Stimulated activated CD4-positive, alpha-beta T cell treated with anti-CD3 and anti-CD28 coated beads, Interleukin-1b, Interleukin-23, amount 100 ng/mL, for 4 hours (primary cell): ENCODE results near the gene FAM72A.
"Not testable (repeated sequence)": the region's sequence is repeated elsewhere in the genome, so short reads cannot be mapped to it uniquely, and the experiment has no call there.

ENCODE experiments used
- DNase-seq, 2 donors: peaks; one replicate each; pipeline ENCODE4 v3.0.0-alpha.2; 2020; ENCODE audit warnings: low read depth in 2 of 2

The FAM72A gene

GRCh38 chr1:206215600-206216392 is 13.2 kb upstream of the FAM72A start:
- not testable (repeated sequence) for DNase-seq

GRCh38 chr1:206210802-206211201 is 8.2 kb upstream of the FAM72A start:
- not testable (repeated sequence) for DNase-seq

GRCh38 chr1:206205569-206205968 is 2.9 kb upstream of the FAM72A start:
- not testable (repeated sequence) for DNase-seq

- DNase-seq = not testable (repeated sequence)
Observed at GRCh38 chr1:206204871-206205270, 2.2 kb upstream of the FAM72A start.

GRCh38 chr1:206204159-206204511 is 1.5 kb upstream of the FAM72A start:
- DNase-seq = not testable (repeated sequence)

GRCh38 chr1:206203364-206204158 is 922 bp upstream of the FAM72A start, which contains the start of gene SRGAP2:
Gene SRGAP2 (plus strand): TSS chr1:206203541. CDS start chr1:206205971, 2,430 bp downstream.
- DNase-seq = peak; percentile 8 to 34

GRCh38 chr1:206196748-206197424 is 5.8 kb downstream of the FAM72A start:
- not testable (repeated sequence) for DNase-seq

- DNase-seq = not testable (repeated sequence)
Observed at GRCh38 chr1:206195182-206195581, 7.5 kb downstream of the FAM72A start.

GRCh38 chr1:206186826-206187225 is 15.8 kb downstream of the FAM72A start:
- DNase-seq = not testable (repeated sequence)

GRCh38 chr1:206185778-206186177 is 16.9 kb downstream of the FAM72A start:
- DNase-seq = not testable (repeated sequence)

- not testable (repeated sequence) for DNase-seq
Observed at GRCh38 chr1:206183788-206184187, 18.9 kb downstream of the FAM72A start.

GRCh38 chr1:206182368-206183317 is 20.0 kb downstream of the FAM72A start:
- DNase-seq = not testable (repeated sequence)

GRCh38 chr1:206179666-206180065 is 23.0 kb downstream of the FAM72A start:
- not testable (repeated sequence) for DNase-seq

GRCh38 chr1:206178061-206178989 is 24.3 kb downstream of the FAM72A start:
- not testable (repeated sequence) for DNase-seq

GRCh38 chr1:206176114-206176502 is 26.5 kb downstream of the FAM72A start:
- DNase-seq = not testable (repeated sequence)

- DNase-seq = not testable (repeated sequence)
Observed at GRCh38 chr1:206175459-206176113, 27.1 kb downstream of the FAM72A start.

- DNase-seq = not testable (repeated sequence)
Observed at GRCh38 chr1:206174182-206174868, 28.3 kb downstream of the FAM72A start.

GRCh38 chr1:206173110-206173719 is 29.4 kb downstream of the FAM72A start:
- DNase-seq = not testable (repeated sequence)
